WTC11 (cell line): ENCODE results near the gene FHIT. TPM values are rescaled to one million over a fixed set of nuclear protein-coding genes. Genes with fewer than 3 reads are reported as not detected.
"Not testable (repeated sequence)": the region's sequence is repeated elsewhere in the genome, so short reads cannot be mapped to it uniquely, and the experiment has no call there.

ENCODE experiments used
- ATAC-seq: fragments of 200-7000 bp; cut with Tn5 transposase; 2 replicates; pipeline ENCODE4 v1.10.0; 2021; ENCODE audit warnings: mild to moderate bottlenecking, moderate library complexity
- CTCF ChIA-PET: fragments of 300-600 bp; sonication (Branson Sonifier 250); formaldehyde crosslinking; loops from one replicate; lab custom pipeline; 2021; ENCODE audit warnings: antibody characterized with exemption; lab: Charles Lee
- POLR2A ChIA-PET: fragments of 350-600 bp; sonication (Branson Sonifier 250); formaldehyde crosslinking; loops from one replicate; lab custom pipeline; 2021; ENCODE audit warnings: antibody characterized with exemption; lab: Charles Lee
- DNase-seq: peaks from one replicate; pipeline ENCODE4 v3.0.0; 2021; ENCODE audit warnings: low spot score
- H3K27ac Mint-ChIP-seq: 2 replicates; pipeline ENCODE4 v1.8.0; 2021; ENCODE audit warnings: mixed read lengths
- H3K27me3 Mint-ChIP-seq: 2 replicates; pipeline ENCODE4 v1.8.0; 2021; ENCODE audit warnings: low read depth, mild to moderate bottlenecking, moderate library complexity, mixed read lengths
- H3K36me3 Mint-ChIP-seq: 2 replicates; pipeline ENCODE4 v1.8.0; 2021; ENCODE audit warnings: mixed read lengths
- H3K4me1 Mint-ChIP-seq: 2 replicates; pipeline ENCODE4 v1.8.0; 2022; ENCODE audit warnings: mixed read lengths
- H3K4me3 Mint-ChIP-seq: 2 replicates; pipeline ENCODE4 v1.8.0; 2021; ENCODE audit warnings: mild to moderate bottlenecking, moderate library complexity, mixed read lengths
- H3K9me3 Mint-ChIP-seq: 2 replicates; pipeline ENCODE4 v1.8.0; 2021; ENCODE audit warnings: mixed read lengths
- ARID4B ChIP-seq: sonication (generic); formaldehyde crosslinking; IDR thresholded peaks from 2 replicates; pipeline ENCODE4 v1.8.0; 2023; ENCODE audit warnings: missing genetic modification reagents, mild to moderate bottlenecking, borderline replicate concordance
- CTCF ChIP-seq: fragments of 200-600 bp; IDR thresholded peaks from 2 replicates; pipeline ENCODE4 v1.8.0; 2022; ENCODE audit warnings: antibody characterized with exemption
- ERG ChIP-seq: fragments of 250-450 bp; sonication (Bioruptor Pico); IDR thresholded peaks from 2 replicates; pipeline ENCODE4 v1.8.0; 2021; ENCODE audit warnings: mild to moderate bottlenecking
- GTF2I ChIP-seq: fragments of 250-450 bp; sonication (Bioruptor Pico); conservative IDR thresholded peaks from 2 replicates; pipeline ENCODE4 v1.4.0; 2021; ENCODE audit warnings: mild to moderate bottlenecking
- MYBL2 ChIP-seq: sonication (generic); formaldehyde crosslinking; IDR thresholded peaks from 2 replicates; pipeline ENCODE4 v1.8.1; 2023; ENCODE audit warnings: mild to moderate bottlenecking, moderate library complexity, missing genetic modification reagents
- OVOL2 ChIP-seq: fragments of 250-450 bp; sonication (Bioruptor Pico); IDR thresholded peaks from 2 replicates; pipeline ENCODE4 v1.9.0; 2021; ENCODE audit warnings: mild to moderate bottlenecking, borderline replicate concordance
- RORB ChIP-seq: fragments of 250-450 bp; sonication (Bioruptor Pico); IDR thresholded peaks from 2 replicates; pipeline ENCODE4 v1.9.0; 2021; ENCODE audit warnings: mild to moderate bottlenecking
- SMAD4 ChIP-seq: sonication (generic); formaldehyde crosslinking; IDR thresholded peaks from 2 replicates; pipeline ENCODE4 v1.8.0; 2022; ENCODE audit warnings: mild to moderate bottlenecking, missing genetic modification reagents
- TCF7 ChIP-seq: sonication (generic); formaldehyde crosslinking; IDR thresholded peaks from 2 replicates; pipeline ENCODE4 v1.8.0; 2022; ENCODE audit warnings: mild to moderate bottlenecking, low read depth, missing genetic modification reagents, moderate library complexity
- TEAD1 ChIP-seq: sonication (generic); formaldehyde crosslinking; IDR thresholded peaks from 2 replicates; pipeline ENCODE4 v1.8.0; 2022; ENCODE audit warnings: mild to moderate bottlenecking, missing genetic modification reagents
- ZNF416 ChIP-seq: fragments of 250-450 bp; sonication (Bioruptor Pico); IDR thresholded peaks from 2 replicates; pipeline ENCODE4 v1.9.0; 2021; ENCODE audit warnings: mild to moderate bottlenecking, inconsistent platforms
- ZSCAN18 ChIP-seq: fragments of 250-450 bp; sonication (Bioruptor Pico); IDR thresholded peaks from 2 replicates; pipeline ENCODE4 v2.1.2; 2022; ENCODE audit warnings: mild to moderate bottlenecking, moderate library complexity
- total RNA-seq: library from RNA; stranded (reverse); gene quantifications from 3 replicates; pipeline ENCODE4 v1.2.3, GENCODE V29; 2021

The FHIT gene
- total RNA-seq, 1 experiment from 2014 or later: 2.6 TPM

GRCh38 chr3:60893946-60894345 is 357.3 kb downstream of the FHIT start:
- Mint-ChIP-seq H3K36me3 (no peaks in the 10 kb centered on the region), H3K9me3 (peaks cover 7% of the 10 kb centered on the region), H3K4me3 (no peak overlapping the region), H3K27ac (no peak overlapping the region), H3K4me1 (peaks cover 19% of the 10 kb centered on the region), H3K27me3 (no peaks in the 10 kb centered on the region)
- TF ChIP-seq MYBL2 (CRISPR knock-in tag) (no peak), TEAD1 (CRISPR knock-in tag) (no peak), ERG (CRISPR knock-in tag) (no peak), GTF2I (CRISPR knock-in tag) (no peak), RORB (CRISPR knock-in tag) (no peak), CTCF (no peak)
- ChIA-PET CTCF (interaction anchor here (2.0 kb wide), 1 partner anchor 13 kb away, joined by 5 read pairs; no protein-coding TSS in a partner anchor), POLR2A (no interaction called here)
- ATAC-seq: no peak
- DNase-seq: no peak

GRCh38 chr3:60890226-60890625 is 361.0 kb downstream of the FHIT start:
- ChIA-PET POLR2A (interaction anchor here (0.6 kb wide), 2 partner anchors 44 to 864 kb away, joined by 4 read pairs; no protein-coding TSS in a partner anchor), CTCF (no interaction called here)
- no peak for TF ChIP-seq CTCF
- no peak for TF ChIP-seq ZNF416 (CRISPR knock-in tag)
- TF ChIP-seq ARID4B (CRISPR knock-in tag): no peak
- no peak for TF ChIP-seq ZSCAN18 (CRISPR knock-in tag)
- no peak for TF ChIP-seq SMAD4
- no peak for TF ChIP-seq TCF7 (CRISPR knock-in tag)
- no peak for TF ChIP-seq OVOL2
- DNase-seq (no peak), ATAC-seq (no peak)
- Mint-ChIP-seq H3K36me3 (no peaks in the 10 kb centered on the region), H3K4me3 (no peak overlapping the region), H3K9me3 (peaks cover 11% of the 10 kb centered on the region), H3K4me1 (peaks cover 42% of the 10 kb centered on the region), H3K27ac (no peak overlapping the region), H3K27me3 (no peaks in the 10 kb centered on the region)

- ATAC-seq, POLR2A ChIA-PET, H3K36me3 Mint-ChIP-seq, H3K4me3 Mint-ChIP-seq, DNase-seq, H3K27me3 Mint-ChIP-seq: not testable (repeated sequence)
- peak overlapping the region; percentile 5 for H3K27ac Mint-ChIP-seq
- H3K4me1 Mint-ChIP-seq: peaks cover 33% of the 10 kb centered on the region
- peaks cover 18% of the 10 kb centered on the region for H3K9me3 Mint-ChIP-seq
- CTCF ChIA-PET: interaction anchor here (1.4 kb wide), 1 partner anchor 134 kb away, joined by 4 read pairs; no protein-coding TSS in a partner anchor
Measured at GRCh38 chr3:60888952-60889351, 362.3 kb downstream of the FHIT start.
